WTC11 (cell line): ENCODE data around the gene SALL3. TPM values are rescaled to one million over a fixed set of nuclear protein-coding genes. Genes with fewer than 3 reads are reported as not detected.

Source experiments
- ATAC-seq: fragments of 200-7000 bp; cut with Tn5 transposase; 2 replicates; pipeline ENCODE4 v1.10.0; 2021; ENCODE audit warnings: mild to moderate bottlenecking, moderate library complexity
- CTCF ChIA-PET: fragments of 300-600 bp; sonication (Branson Sonifier 250); formaldehyde crosslinking; loops from one replicate; lab custom pipeline; 2021; ENCODE audit warnings: antibody characterized with exemption; lab: Charles Lee
- POLR2A ChIA-PET: fragments of 350-600 bp; sonication (Branson Sonifier 250); formaldehyde crosslinking; loops from one replicate; lab custom pipeline; 2021; ENCODE audit warnings: antibody characterized with exemption; lab: Charles Lee
- DNase-seq: peaks from one replicate; pipeline ENCODE4 v3.0.0; 2021; ENCODE audit warnings: low spot score
- H3K27ac Mint-ChIP-seq: 2 replicates; pipeline ENCODE4 v1.8.0; 2021; ENCODE audit warnings: mixed read lengths
- H3K27me3 Mint-ChIP-seq: 2 replicates; pipeline ENCODE4 v1.8.0; 2021; ENCODE audit warnings: low read depth, mild to moderate bottlenecking, moderate library complexity, mixed read lengths
- H3K36me3 Mint-ChIP-seq: 2 replicates; pipeline ENCODE4 v1.8.0; 2021; ENCODE audit warnings: mixed read lengths
- H3K4me1 Mint-ChIP-seq: 2 replicates; pipeline ENCODE4 v1.8.0; 2022; ENCODE audit warnings: mixed read lengths
- H3K4me3 Mint-ChIP-seq: 2 replicates; pipeline ENCODE4 v1.8.0; 2021; ENCODE audit warnings: mild to moderate bottlenecking, moderate library complexity, mixed read lengths
- H3K9me3 Mint-ChIP-seq: 2 replicates; pipeline ENCODE4 v1.8.0; 2021; ENCODE audit warnings: mixed read lengths
- ETV6 ChIP-seq: sonication (generic); formaldehyde crosslinking; IDR thresholded peaks from 2 replicates; pipeline ENCODE4 v1.8.1; 2022; ENCODE audit warnings: mild to moderate bottlenecking, missing genetic modification reagents
- HMGA2 ChIP-seq: fragments of 250-450 bp; sonication (Bioruptor Pico); IDR thresholded peaks from 2 replicates; pipeline ENCODE4 v1.4.0; 2021; ENCODE audit warnings: mild to moderate bottlenecking, moderate library complexity
- IRF2 ChIP-seq: sonication (generic); formaldehyde crosslinking; IDR thresholded peaks from 2 replicates; pipeline ENCODE4 v1.8.0; 2022; ENCODE audit warnings: low read depth, missing genetic modification reagents, borderline replicate concordance
- MXD4 ChIP-seq: fragments of 250-450 bp; sonication (Bioruptor Pico); IDR thresholded peaks from 2 replicates; pipeline ENCODE4 v1.8.0; 2021; ENCODE audit warnings: mild to moderate bottlenecking, moderate library complexity, borderline replicate concordance
- NFATC4 ChIP-seq: fragments of 250-450 bp; sonication (Bioruptor Pico); IDR thresholded peaks from 2 replicates; pipeline ENCODE4 v1.9.0; 2021; ENCODE audit warnings: mild to moderate bottlenecking
- NR3C1 ChIP-seq: sonication (generic); formaldehyde crosslinking; conservative IDR thresholded peaks from 2 replicates; pipeline ENCODE4 v1.8.1; 2023; ENCODE audit warnings: low read depth, mild to moderate bottlenecking, missing genetic modification reagents
- PRRX2 ChIP-seq: fragments of 250-450 bp; sonication (Bioruptor Pico); IDR thresholded peaks from 2 replicates; pipeline ENCODE4 v1.8.0; 2021; ENCODE audit warnings: mild to moderate bottlenecking
- SP1 ChIP-seq: sonication (generic); formaldehyde crosslinking; conservative IDR thresholded peaks from 2 replicates; pipeline ENCODE4 v1.8.1; 2022; ENCODE audit warnings: missing genetic modification reagents
- ZNF263 ChIP-seq: sonication (generic); formaldehyde crosslinking; IDR thresholded peaks from 2 replicates; pipeline ENCODE4 v1.8.1; 2022; ENCODE audit warnings: low read depth, mild to moderate bottlenecking, moderate library complexity, missing genetic modification reagents
- ZNF671 ChIP-seq: fragments of 250-450 bp; sonication (Bioruptor Pico); IDR thresholded peaks from 2 replicates; pipeline ENCODE4 v1.8.0; 2021; ENCODE audit warnings: mild to moderate bottlenecking
- total RNA-seq: library from RNA; stranded (reverse); gene quantifications from 3 replicates; pipeline ENCODE4 v1.2.3, GENCODE V29; 2021
- TF ChIP-seq, protein P1 (sequence below): sonication (generic); formaldehyde crosslinking; IDR thresholded peaks from 2 replicates; pipeline ENCODE4 v1.8.0; 2022; ENCODE audit warnings: missing genetic modification reagents
- TF ChIP-seq, protein P2 (sequence below): sonication (generic); formaldehyde crosslinking; IDR thresholded peaks from 2 replicates; pipeline ENCODE4 v1.8.1; 2023; ENCODE audit warnings: mild to moderate bottlenecking, missing genetic modification reagents
- TF ChIP-seq, protein P3 (sequence below): sonication (generic); formaldehyde crosslinking; IDR thresholded peaks from 2 replicates; pipeline ENCODE4 v1.8.1; 2022; ENCODE audit warnings: missing genetic modification reagents, borderline replicate concordance
- TF ChIP-seq, protein P4 (sequence below): sonication (generic); formaldehyde crosslinking; conservative IDR thresholded peaks from 2 replicates; pipeline ENCODE4 v1.8.1; 2023; ENCODE audit warnings: mild to moderate bottlenecking, low read depth, missing genetic modification reagents, moderate library complexity
- TF ChIP-seq, protein P5 (sequence below): fragments of 250-450 bp; sonication (Bioruptor Pico); IDR thresholded peaks from 2 replicates; pipeline ENCODE4 v1.9.0; 2021; ENCODE audit warnings: mild to moderate bottlenecking

The SALL3 gene
- total RNA-seq, 1 experiment from 2014 or later, result 87.0 TPM

DNA sequence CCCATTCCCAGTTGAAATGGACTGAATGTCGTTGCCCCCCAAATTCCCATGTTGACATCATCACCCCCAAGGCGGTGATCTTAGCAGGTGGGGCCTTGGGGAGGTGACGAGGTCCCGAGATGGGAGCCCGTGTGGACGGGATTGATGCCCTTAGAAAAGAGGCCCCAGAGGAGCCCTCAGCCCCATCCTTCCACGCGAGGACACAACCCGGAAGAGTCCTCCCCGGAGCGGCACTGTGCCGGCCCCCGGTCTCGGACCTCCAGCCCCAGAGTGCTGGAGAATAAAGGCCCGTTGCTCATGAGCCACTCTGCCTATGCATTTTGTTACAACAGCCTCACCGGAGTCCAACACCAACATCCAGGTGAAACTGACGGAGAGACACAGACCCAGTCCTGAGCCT is 30.4 kb upstream of the SALL3 start (continued):
- TF ChIP-seq, protein P1, sequence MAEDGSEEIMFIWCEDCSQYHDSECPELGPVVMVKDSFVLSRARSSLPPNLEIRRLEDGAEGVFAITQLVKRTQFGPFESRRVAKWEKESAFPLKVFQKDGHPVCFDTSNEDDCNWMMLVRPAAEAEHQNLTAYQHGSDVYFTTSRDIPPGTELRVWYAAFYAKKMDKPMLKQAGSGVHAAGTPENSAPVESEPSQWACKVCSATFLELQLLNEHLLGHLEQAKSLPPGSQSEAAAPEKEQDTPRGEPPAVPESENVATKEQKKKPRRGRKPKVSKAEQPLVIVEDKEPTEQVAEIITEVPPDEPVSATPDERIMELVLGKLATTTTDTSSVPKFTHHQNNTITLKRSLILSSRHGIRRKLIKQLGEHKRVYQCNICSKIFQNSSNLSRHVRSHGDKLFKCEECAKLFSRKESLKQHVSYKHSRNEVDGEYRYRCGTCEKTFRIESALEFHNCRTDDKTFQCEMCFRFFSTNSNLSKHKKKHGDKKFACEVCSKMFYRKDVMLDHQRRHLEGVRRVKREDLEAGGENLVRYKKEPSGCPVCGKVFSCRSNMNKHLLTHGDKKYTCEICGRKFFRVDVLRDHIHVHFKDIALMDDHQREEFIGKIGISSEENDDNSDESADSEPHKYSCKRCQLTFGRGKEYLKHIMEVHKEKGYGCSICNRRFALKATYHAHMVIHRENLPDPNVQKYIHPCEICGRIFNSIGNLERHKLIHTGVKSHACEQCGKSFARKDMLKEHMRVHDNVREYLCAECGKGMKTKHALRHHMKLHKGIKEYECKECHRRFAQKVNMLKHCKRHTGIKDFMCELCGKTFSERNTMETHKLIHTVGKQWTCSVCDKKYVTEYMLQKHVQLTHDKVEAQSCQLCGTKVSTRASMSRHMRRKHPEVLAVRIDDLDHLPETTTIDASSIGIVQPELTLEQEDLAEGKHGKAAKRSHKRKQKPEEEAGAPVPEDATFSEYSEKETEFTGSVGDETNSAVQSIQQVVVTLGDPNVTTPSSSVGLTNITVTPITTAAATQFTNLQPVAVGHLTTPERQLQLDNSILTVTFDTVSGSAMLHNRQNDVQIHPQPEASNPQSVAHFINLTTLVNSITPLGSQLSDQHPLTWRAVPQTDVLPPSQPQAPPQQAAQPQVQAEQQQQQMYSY (CRISPR knock-in tag), result no peak
- TF ChIP-seq MXD4 (no peak), HMGA2 (no peak), NFATC4 (no peak), SP1 (CRISPR knock-in tag) (no peak), ZNF263 (no peak), PRRX2 (CRISPR knock-in tag) (no peak)
- TF ChIP-seq, protein P2, sequence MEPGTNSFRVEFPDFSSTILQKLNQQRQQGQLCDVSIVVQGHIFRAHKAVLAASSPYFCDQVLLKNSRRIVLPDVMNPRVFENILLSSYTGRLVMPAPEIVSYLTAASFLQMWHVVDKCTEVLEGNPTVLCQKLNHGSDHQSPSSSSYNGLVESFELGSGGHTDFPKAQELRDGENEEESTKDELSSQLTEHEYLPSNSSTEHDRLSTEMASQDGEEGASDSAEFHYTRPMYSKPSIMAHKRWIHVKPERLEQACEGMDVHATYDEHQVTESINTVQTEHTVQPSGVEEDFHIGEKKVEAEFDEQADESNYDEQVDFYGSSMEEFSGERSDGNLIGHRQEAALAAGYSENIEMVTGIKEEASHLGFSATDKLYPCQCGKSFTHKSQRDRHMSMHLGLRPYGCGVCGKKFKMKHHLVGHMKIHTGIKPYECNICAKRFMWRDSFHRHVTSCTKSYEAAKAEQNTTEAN (CRISPR knock-in tag), result no peak
- TF ChIP-seq, protein P3, sequence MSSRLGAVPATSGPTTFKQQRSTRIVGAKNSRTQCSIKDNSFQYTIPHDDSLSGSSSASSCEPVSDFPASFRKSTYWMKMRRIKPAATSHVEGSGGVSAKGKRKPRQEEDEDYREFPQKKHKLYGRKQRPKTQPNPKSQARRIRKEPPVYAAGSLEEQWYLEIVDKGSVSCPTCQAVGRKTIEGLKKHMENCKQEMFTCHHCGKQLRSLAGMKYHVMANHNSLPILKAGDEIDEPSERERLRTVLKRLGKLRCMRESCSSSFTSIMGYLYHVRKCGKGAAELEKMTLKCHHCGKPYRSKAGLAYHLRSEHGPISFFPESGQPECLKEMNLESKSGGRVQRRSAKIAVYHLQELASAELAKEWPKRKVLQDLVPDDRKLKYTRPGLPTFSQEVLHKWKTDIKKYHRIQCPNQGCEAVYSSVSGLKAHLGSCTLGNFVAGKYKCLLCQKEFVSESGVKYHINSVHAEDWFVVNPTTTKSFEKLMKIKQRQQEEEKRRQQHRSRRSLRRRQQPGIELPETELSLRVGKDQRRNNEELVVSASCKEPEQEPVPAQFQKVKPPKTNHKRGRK (CRISPR knock-in tag), result no peak

DNA sequence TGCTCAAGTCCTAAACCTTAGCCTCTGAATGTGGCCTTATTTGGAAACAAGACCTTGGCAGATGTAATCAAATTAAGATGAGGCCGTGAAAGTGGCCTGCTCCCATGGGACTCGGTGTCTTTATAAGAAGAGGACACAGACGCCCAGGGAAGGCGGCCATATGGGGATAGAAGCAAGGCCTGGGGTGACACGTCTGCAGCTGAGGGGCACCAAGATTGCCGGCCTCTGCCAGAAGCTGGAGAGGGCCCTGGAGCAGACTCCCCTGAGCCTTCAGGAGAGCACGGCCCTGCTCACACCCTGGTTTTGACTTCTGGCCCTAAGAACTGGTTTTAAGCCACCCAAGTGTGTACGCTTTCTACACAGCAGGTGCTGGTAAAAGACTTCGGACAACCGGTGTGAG is 29.2 kb upstream of the SALL3 start:
- DNase-seq (no peak), ATAC-seq (no peak)
- H3K36me3 Mint-ChIP-seq, result peaks cover 18% of the 10 kb centered on the region
- H3K4me1 Mint-ChIP-seq, result peaks cover 16% of the 10 kb centered on the region
- TF ChIP-seq, protein P4, sequence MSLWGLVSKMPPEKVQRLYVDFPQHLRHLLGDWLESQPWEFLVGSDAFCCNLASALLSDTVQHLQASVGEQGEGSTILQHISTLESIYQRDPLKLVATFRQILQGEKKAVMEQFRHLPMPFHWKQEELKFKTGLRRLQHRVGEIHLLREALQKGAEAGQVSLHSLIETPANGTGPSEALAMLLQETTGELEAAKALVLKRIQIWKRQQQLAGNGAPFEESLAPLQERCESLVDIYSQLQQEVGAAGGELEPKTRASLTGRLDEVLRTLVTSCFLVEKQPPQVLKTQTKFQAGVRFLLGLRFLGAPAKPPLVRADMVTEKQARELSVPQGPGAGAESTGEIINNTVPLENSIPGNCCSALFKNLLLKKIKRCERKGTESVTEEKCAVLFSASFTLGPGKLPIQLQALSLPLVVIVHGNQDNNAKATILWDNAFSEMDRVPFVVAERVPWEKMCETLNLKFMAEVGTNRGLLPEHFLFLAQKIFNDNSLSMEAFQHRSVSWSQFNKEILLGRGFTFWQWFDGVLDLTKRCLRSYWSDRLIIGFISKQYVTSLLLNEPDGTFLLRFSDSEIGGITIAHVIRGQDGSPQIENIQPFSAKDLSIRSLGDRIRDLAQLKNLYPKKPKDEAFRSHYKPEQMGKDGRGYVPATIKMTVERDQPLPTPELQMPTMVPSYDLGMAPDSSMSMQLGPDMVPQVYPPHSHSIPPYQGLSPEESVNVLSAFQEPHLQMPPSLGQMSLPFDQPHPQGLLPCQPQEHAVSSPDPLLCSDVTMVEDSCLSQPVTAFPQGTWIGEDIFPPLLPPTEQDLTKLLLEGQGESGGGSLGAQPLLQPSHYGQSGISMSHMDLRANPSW, result no peak
- TF ChIP-seq ZNF671 (CRISPR knock-in tag) (no peak), NR3C1 (no peak), ETV6 (CRISPR knock-in tag) (no peak), IRF2 (no peak)
- TF ChIP-seq, protein P5, sequence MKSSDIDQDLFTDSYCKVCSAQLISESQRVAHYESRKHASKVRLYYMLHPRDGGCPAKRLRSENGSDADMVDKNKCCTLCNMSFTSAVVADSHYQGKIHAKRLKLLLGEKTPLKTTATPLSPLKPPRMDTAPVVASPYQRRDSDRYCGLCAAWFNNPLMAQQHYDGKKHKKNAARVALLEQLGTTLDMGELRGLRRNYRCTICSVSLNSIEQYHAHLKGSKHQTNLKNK, result no peak
- TF ChIP-seq, protein P2 (CRISPR knock-in tag), result no peak
- H3K9me3 Mint-ChIP-seq, result peaks cover 25% of the 10 kb centered on the region
- H3K27me3 Mint-ChIP-seq, result peaks cover 6% of the 10 kb centered on the region
- H3K27ac Mint-ChIP-seq, result no peak overlapping the region
- POLR2A ChIA-PET, result no interaction called here
- no peak overlapping the region for H3K4me3 Mint-ChIP-seq
- CTCF ChIA-PET, result no interaction called here
